Naive thymus-derived CD4-positive, alpha-beta T cell (primary cell): ENCODE data around the gene SLC25A22. TPM values are rescaled to one million over a fixed set of nuclear protein-coding genes. Genes with fewer than 3 reads are reported as not detected.

Experiments used
- ATAC-seq: fragments of 150-1000 bp; cut with Tn5 transposase; 2 replicates; pipeline ENCODE4 v1.10.0; 2021; ENCODE audit warnings: mild to moderate bottlenecking, moderate library complexity
- CTCF ChIA-PET: fragments of 350-600 bp; sonication (Branson Sonifier 250); formaldehyde crosslinking; loops from one replicate; lab custom pipeline; 2021; ENCODE audit warnings: antibody characterized with exemption; lab: Charles Lee
- POLR2A ChIA-PET: fragments of 350-600 bp; sonication (Branson Sonifier 250); formaldehyde crosslinking; loops from one replicate; lab custom pipeline; 2021; ENCODE audit warnings: antibody characterized with exemption, inconsistent platforms; lab: Charles Lee
- DNase-seq, 9 donors: peaks; one replicate each; pipeline versions ENCODE4 v3.0.0 to v3.0.0-alpha.2; 2020 to 2022; ENCODE audit warnings: mixed read lengths in 1 of 9
- H3K27ac ChIP-seq: one replicate; pipeline ENCODE4 v1.7.0; 2013; ENCODE audit warnings: mild to moderate bottlenecking, low read depth, low read length, moderate library complexity
- H3K27me3 ChIP-seq, 2 donors: one replicate each; pipeline ENCODE4 v1.7.0; 2013; ENCODE audit warnings: low read length in 2 of 2, mild to moderate bottlenecking in 2 of 2, moderate library complexity in 2 of 2; ENCODE audit not compliant: control insufficient read depth in 2 of 2, insufficient read depth in 2 of 2
- H3K36me3 ChIP-seq, 3 experiments: 1 replicate in 2 of 3; 2 replicates in 1 of 3; pipeline ENCODE4 v1.7.0; 2013; ENCODE audit warnings: low read length in 3 of 3, mild to moderate bottlenecking in 3 of 3, moderate library complexity in 1 of 3; ENCODE audit not compliant: insufficient read depth in 3 of 3, control insufficient read depth in 2 of 3
- H3K4me1 ChIP-seq, 2 donors: one replicate each; pipeline ENCODE4 v1.7.0; 2013; ENCODE audit warnings: low read length in 2 of 2, mild to moderate bottlenecking in 2 of 2, moderate library complexity in 1 of 2; ENCODE audit not compliant: control insufficient read depth in 2 of 2, insufficient read depth in 2 of 2
- H3K4me3 ChIP-seq: 2 replicates; pipeline ENCODE4 v1.7.0; 2013; ENCODE audit warnings: mild to moderate bottlenecking, low read length
- H3K9me3 ChIP-seq, 3 experiments: 1 replicate in 2 of 3; 2 replicates in 1 of 3; pipeline ENCODE4 v1.7.0; 2013; ENCODE audit warnings: low read length in 3 of 3; ENCODE audit not compliant: control insufficient read depth in 2 of 3
- H3K27ac Mint-ChIP-seq, 9 donors: one replicate each; pipeline ENCODE4 v1.8.0; 2020 to 2022; ENCODE audit warnings: mixed read lengths in 9 of 9, mild to moderate bottlenecking in 8 of 9, moderate library complexity in 5 of 9, inconsistent platforms in 2 of 9
- H3K27me3 Mint-ChIP-seq, 5 donors: one replicate each; pipeline ENCODE4 v1.8.0; 2021 to 2022; ENCODE audit warnings: mixed read lengths in 5 of 5, mild to moderate bottlenecking in 1 of 5
- H3K36me3 Mint-ChIP-seq, 5 donors: one replicate each; pipeline ENCODE4 v1.8.0; 2020 to 2022; ENCODE audit warnings: mixed read lengths in 5 of 5, mild to moderate bottlenecking in 3 of 5, inconsistent platforms in 1 of 5
- H3K4me1 Mint-ChIP-seq, 7 donors: one replicate each; pipeline ENCODE4 v1.8.0; 2020 to 2022; ENCODE audit warnings: mixed read lengths in 7 of 7, mild to moderate bottlenecking in 3 of 7, inconsistent platforms in 1 of 7
- H3K4me3 Mint-ChIP-seq, 10 donors: one replicate each; pipeline ENCODE4 v1.8.0; 2020 to 2022; ENCODE audit warnings: mild to moderate bottlenecking in 10 of 10, mixed read lengths in 10 of 10, moderate library complexity in 6 of 10, inconsistent platforms in 2 of 10
- H3K9me3 Mint-ChIP-seq, 11 donors: one replicate each; pipeline ENCODE4 v1.8.0; 2020 to 2022; ENCODE audit warnings: mixed read lengths in 11 of 11, mild to moderate bottlenecking in 4 of 11, inconsistent platforms in 1 of 11, moderate library complexity in 1 of 11
- intact Hi-C, 2 donors: fragments of 100-400 bp; cut with micrococcal nuclease; formaldehyde crosslinking; loops; one replicate each; pipeline ENCODE4 v1.15.1; 2023
- polyA plus RNA-seq, 2 donors: library from polyadenylated mRNA; unstranded; fragments of 300-500 nt; fragmentation: Illumina TruSeq; gene quantifications; one replicate each; pipeline ENCODE4 v1.2.3, GENCODE V29; 2021
- total RNA-seq, 6 experiments: library from RNA in 5 of 6; stranded (reverse) in 5 of 6; gene quantifications; 1 replicate in 5 of 6; 2 replicates in 1 of 6; pipeline ENCODE4 v1.2.3 and lab custom pipeline; 2021 to 2026

Gene SLC25A22
- total and polyA plus RNA-seq, 7 experiments from 2014 or later, result 6.4 to 58.4 (median 18.9) TPM

DNA sequence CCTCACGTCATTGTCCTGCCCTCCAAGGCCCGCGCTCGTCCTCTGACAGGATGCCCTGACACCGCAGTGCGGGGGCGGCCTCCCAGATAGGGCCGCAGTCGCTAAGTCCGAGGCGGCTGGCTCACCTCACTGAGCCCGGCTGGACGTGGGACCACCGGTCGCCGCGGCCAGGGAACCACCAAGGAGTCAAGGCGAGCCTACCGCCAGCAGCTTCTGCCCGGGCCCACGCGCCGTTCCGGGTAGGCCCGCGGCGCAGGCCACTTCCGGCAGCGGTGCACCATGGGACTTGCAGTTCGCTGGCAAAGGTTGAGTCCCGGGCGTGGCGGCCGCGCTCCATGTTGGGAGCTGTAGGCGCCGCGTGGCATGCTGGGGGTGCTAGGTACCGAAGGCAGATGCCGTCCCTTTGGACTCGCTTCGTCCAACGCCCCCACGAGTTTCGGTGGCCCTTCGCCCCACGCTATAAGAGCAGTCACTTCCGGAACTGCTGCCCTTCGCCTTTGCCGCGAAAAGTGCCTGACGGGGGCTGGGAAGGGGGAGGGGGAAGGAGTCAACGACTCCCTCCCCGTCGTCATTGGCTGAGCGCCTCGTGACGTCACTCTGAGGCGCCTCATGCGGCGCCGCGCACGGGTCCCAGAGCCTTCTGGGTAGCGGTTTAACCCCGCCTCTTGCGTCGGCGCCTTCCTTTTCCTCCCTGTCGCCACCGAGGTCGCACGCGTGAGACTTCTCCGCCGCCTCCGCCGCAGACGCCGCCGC, 11.4 kb upstream of the SLC25A22 start, which contains the start of gene RPLP2:
Gene RPLP2 (plus strand): TSS at position 681 of the 753 bp plus-strand sequence. CDS start 268 bp downstream, outside the sequence.
- Mint-ChIP-seq H3K27ac (peak within 1 kb of the TSS; percentile 91 to 99 (median 97)), H3K36me3 (peaks cover 0 to 16% (median 0%) of the 10 kb centered on the region in 5 donors), H3K27me3 (no peaks in the 10 kb centered on the region), H3K4me1 (peaks cover 8 to 51% (median 32%) of the 10 kb centered on the region in 7 donors), H3K4me3 (peak within 1 kb of the TSS; percentile 88 to 96 (median 95)), H3K9me3 (peaks cover 0 to 3% (median 0%) of the 10 kb centered on the region in 11 donors)
- intact Hi-C loops, result loop anchor here (1.0 to 2.0 kb wide), 11 partner anchors 10 to 1591 kb away; partner anchors contain the start of genes PHRF1 (in 2 of the 2), GATD1 (in 1 of the 2), POLR2L (in 1 of the 2) and RNH1 (in 1 of the 2)
- DNase-seq (peak; percentile 95 to 99 (median 98)), ATAC-seq (peak; percentile 90)
- Histone ChIP-seq H3K27me3 (no peaks in the 10 kb centered on the region), H3K27ac (peak within 1 kb of the TSS; percentile 96), H3K9me3 (no peaks in the 10 kb centered on the region), H3K4me1 (peaks cover 24 to 26% of the 10 kb centered on the region in 2 donors), H3K36me3 (peaks cover 10 to 33% (median 12%) of the 10 kb centered on the region in 3 experiments), H3K4me3 (peak within 1 kb of the TSS; percentile 96)
- POLR2A ChIA-PET, result interaction anchor here (0.6 to 2.2 kb wide), 14 partner anchors 9 to 572 kb away, joined by 3 to 51 read pairs (median 4); partner anchors contain the start of genes DEAF1, PNPLA2, SLC25A22 and TMEM80
- CTCF ChIA-PET, result interaction anchor here (0.6 kb wide), 1 partner anchor 64 kb away, joined by 4 read pairs; no protein-coding TSS in a partner anchor

DNA sequence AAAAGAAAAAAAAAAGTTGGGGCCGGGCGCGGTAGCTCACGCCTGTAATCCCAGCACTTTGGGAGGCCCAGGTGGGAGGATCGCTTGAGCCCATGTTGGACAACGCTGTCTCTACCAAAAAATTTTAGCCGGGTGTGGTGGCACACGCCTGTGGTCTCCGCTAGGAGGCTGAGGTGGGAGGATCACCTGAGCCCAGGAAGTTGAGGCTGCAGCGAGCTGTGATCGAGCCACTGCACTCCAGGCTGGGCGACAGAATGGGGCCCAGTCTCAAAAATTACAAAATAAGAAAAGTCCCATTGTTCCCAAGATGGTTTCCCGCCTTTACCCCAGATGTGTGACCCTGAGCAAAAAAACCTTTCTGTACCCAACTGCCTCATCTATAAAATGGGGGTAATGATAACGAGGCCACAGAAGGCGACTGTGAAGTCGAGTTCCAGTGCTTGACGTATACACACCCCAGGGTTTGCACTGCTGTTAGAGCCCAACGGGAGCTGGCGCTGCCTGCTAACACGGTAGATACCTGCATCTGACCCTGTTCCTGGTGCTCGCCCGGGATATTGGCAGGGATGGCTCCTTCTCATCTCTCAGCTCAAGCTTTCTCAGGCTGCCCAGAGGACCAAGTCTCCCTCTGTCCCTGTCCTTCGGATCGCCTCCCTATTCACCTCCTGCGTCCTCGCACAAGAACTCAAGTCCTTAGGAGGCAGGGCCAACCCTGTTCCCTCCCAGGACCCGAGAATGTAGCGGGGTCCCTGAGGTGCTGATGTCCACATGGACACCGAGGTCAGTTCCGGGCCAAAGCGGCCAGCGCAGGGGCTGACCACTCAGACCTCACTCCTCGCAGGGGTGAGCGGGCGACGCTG, 10.6 kb upstream of the SLC25A22 start:
- H3K4me1 ChIP-seq, result peaks cover 32 to 33% of the 10 kb centered on the region in 2 donors
- Mint-ChIP-seq H3K27ac (peak overlapping the region; percentile 91 to 99 (median 97)), H3K4me3 (peak overlapping the region; percentile 88 to 96 (median 95)), H3K27me3 (no peaks in the 10 kb centered on the region), H3K4me1 (peaks cover 8 to 53% (median 38%) of the 10 kb centered on the region in 7 donors), H3K9me3 (peaks cover 0 to 3% (median 0%) of the 10 kb centered on the region in 11 donors), H3K36me3 (peaks cover 0 to 16% (median 0%) of the 10 kb centered on the region in 5 donors)
- no peaks in the 10 kb centered on the region for H3K9me3 ChIP-seq
- no peaks in the 10 kb centered on the region for H3K27me3 ChIP-seq
- ATAC-seq, result no peak
- CTCF ChIA-PET, result no interaction called here
- DNase-seq, result peak in 1 of 9 donors; percentile 46
- peak overlapping the region; percentile 96 for H3K27ac ChIP-seq
- POLR2A ChIA-PET, result interaction anchor here (0.7 to 2.2 kb wide), 15 partner anchors 10 to 571 kb away, joined by 3 to 51 read pairs (median 4); partner anchors contain the start of genes DEAF1, PNPLA2, SLC25A22 and TMEM80
- H3K36me3 ChIP-seq, result peaks cover 10 to 28% (median 12%) of the 10 kb centered on the region in 3 experiments
- peak overlapping the region; percentile 96 for H3K4me3 ChIP-seq
- intact Hi-C loops, result loop anchor here (1.0 to 2.0 kb wide), 11 partner anchors 11 to 1592 kb away; partner anchors contain the start of genes PHRF1 (in 2 of the 2), GATD1 (in 1 of the 2), POLR2L (in 1 of the 2) and RNH1 (in 1 of the 2)

DNA sequence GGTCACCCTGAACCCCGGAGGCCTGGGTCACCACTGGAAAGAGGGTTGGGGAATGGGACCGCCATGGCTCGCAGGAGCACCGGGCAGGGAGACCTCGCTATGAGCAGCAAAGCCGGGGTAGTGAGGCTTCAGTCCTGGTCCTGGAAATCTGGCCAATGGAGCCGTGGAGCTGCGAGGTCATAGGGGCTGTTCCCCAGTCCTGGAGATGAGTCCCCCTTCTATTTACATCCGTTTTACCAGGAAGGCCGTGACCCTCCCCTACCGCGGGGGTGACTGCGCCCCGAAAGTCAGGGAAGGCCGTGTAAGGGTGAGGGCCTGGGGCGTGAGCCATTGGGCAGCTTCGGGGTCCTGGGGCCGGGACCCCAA, 6.5 kb upstream of the SLC25A22 start:
- peaks cover 0 to 26% (median 20%) of the 10 kb centered on the region in 7 donors for H3K4me1 Mint-ChIP-seq
- H3K36me3 ChIP-seq, result peaks cover 0 to 34% (median 5%) of the 10 kb centered on the region in 3 experiments
- peaks cover 0 to 5% (median 0%) of the 10 kb centered on the region in 5 donors for H3K36me3 Mint-ChIP-seq
- peaks cover 0 to 2% (median 0%) of the 10 kb centered on the region in 11 donors for H3K9me3 Mint-ChIP-seq
- CTCF ChIA-PET, result interaction anchor here (0.9 kb wide), 1 partner anchor 12 kb away, joined by 3 read pairs; no protein-coding TSS in a partner anchor
- H3K9me3 ChIP-seq, result no peaks in the 10 kb centered on the region
- H3K4me3 ChIP-seq, result peak overlapping the region; percentile 66
- H3K27me3 Mint-ChIP-seq, result no peaks in the 10 kb centered on the region
- ATAC-seq (no peak), DNase-seq (no peak)
- peak overlapping the region; percentile 69 to 88 (median 78) for H3K4me3 Mint-ChIP-seq
- no peaks in the 10 kb centered on the region for H3K27me3 ChIP-seq
- H3K4me1 ChIP-seq, result peaks cover 15 to 17% of the 10 kb centered on the region in 2 donors
- peak overlapping the region; percentile 91 for H3K27ac ChIP-seq
- intact Hi-C loops, result loop anchor here in 1 of 2 donors (2.0 kb wide), 1 partner anchor 110 kb away; the partner anchor contains the start of genes DEAF1 and TMEM80
- POLR2A ChIA-PET, result interaction anchor here (1.0 to 8.5 kb wide), 7 partner anchors 8 to 298 kb away, joined by 3 to 66 read pairs (median 5); partner anchors contain the start of genes PNPLA2, POLR2L, RNH1 and TSPAN4
- peak overlapping the region in 7 of 9 donors; percentile 43 to 84 (median 66) for H3K27ac Mint-ChIP-seq

DNA sequence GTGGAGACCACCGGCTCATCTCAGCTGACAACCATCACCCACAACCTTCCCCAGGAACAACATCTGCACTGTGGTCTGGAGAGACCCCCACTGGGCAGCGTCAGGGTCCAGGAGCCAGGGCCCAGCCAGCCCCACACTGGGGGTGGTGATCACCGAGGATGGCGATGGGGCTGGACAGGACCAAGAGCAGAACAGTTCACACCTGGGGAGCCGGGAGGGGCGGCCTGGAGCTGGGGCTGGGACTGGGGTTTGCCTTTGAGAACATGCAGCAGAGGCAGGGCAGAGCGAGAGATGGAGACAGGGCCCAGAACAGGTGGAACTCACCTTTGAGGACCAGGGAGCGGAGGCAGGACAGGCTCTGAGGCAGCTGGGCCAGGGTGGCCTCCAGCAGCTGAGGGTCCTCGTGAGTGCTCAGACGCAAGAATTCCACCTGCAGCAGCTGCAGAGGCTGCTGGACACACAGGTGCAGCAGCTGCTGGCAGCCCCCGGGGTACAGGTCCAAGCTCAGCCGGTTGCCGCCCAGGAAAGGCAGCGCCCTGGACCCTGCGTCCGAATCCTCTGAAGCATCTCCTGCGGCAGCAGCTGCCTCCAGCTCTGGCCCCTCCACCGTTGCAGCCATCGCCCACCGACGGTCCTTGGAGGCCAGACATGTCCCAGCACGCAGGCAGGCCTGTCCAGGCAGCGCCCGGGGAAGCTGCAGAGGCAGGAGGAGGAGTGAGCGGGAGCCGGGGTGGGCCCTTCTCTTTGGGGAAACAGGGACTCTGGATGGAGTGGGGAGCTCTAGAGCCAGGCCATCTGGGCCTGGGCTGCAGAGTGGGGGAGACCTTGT, 5.9 kb upstream of the SLC25A22 start:
- peaks cover 0 to 2% (median 0%) of the 10 kb centered on the region in 11 donors for H3K9me3 Mint-ChIP-seq
- peaks cover 0 to 5% (median 0%) of the 10 kb centered on the region in 5 donors for H3K36me3 Mint-ChIP-seq
- peak overlapping the region; percentile 69 to 88 (median 78) for H3K4me3 Mint-ChIP-seq
- H3K4me1 ChIP-seq, result peaks cover 15 to 17% of the 10 kb centered on the region in 2 donors
- H3K9me3 ChIP-seq, result no peaks in the 10 kb centered on the region
- H3K4me1 Mint-ChIP-seq, result peaks cover 0 to 25% (median 18%) of the 10 kb centered on the region in 7 donors
- H3K36me3 ChIP-seq, result peaks cover 0 to 32% (median 5%) of the 10 kb centered on the region in 3 experiments
- no peaks in the 10 kb centered on the region for H3K27me3 ChIP-seq
- peak overlapping the region; percentile 66 for H3K4me3 ChIP-seq
- CTCF ChIA-PET, result interaction anchor here (0.9 kb wide), 1 partner anchor 13 kb away, joined by 3 read pairs; no protein-coding TSS in a partner anchor
- POLR2A ChIA-PET, result interaction anchor here (0.5 to 8.5 kb wide), 9 partner anchors 8 to 392 kb away, joined by 3 to 66 read pairs (median 4); partner anchors contain the start of genes PNPLA2, POLR2L, RNH1 and TSPAN4
- peak overlapping the region in 4 of 9 donors; percentile 46 to 84 (median 72) for H3K27ac Mint-ChIP-seq
- DNase-seq, result no peak
- H3K27ac ChIP-seq, result peak overlapping the region; percentile 91
- intact Hi-C loops, result loop anchor here in 1 of 2 donors (2.0 kb wide), 1 partner anchor 109 kb away; the partner anchor contains the start of genes DEAF1 and TMEM80
- no peaks in the 10 kb centered on the region for H3K27me3 Mint-ChIP-seq
- no peak for ATAC-seq

DNA sequence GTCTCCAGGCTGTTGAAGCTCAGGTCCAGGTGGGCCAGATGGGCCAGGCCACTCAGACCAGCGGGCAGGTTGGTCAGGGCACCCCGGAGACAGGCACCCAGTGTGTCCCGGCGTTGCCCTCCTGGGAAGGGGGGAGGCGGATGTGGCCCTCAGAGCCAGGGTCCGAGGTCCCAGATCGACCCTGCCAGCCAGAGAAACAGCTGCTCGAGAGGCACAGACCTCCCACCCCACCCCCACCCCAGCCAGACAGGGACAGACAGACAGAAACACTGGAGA, 5.3 kb upstream of the SLC25A22 start:
- H3K27ac ChIP-seq, result no peak overlapping the region
- ATAC-seq (no peak), DNase-seq (no peak)
- H3K27ac Mint-ChIP-seq, result peak overlapping the region in 1 of 9 donors; percentile 32
- POLR2A ChIA-PET, result interaction anchor here (0.5 to 8.5 kb wide), 6 partner anchors 9 to 391 kb away, joined by 3 to 66 read pairs (median 4); partner anchors contain the start of genes PNPLA2, POLR2L and TSPAN4
- H3K4me3 ChIP-seq, result no peak overlapping the region
- no peaks in the 10 kb centered on the region for H3K27me3 Mint-ChIP-seq
- H3K4me1 Mint-ChIP-seq, result peaks cover 0 to 19% (median 13%) of the 10 kb centered on the region in 7 donors
- CTCF ChIA-PET, result no interaction called here
- peak overlapping the region in 5 of 10 donors; percentile 4 to 88 (median 87) for H3K4me3 Mint-ChIP-seq
- intact Hi-C loops, result no loop called here
- H3K9me3 ChIP-seq, result no peaks in the 10 kb centered on the region
- peaks cover 0 to 2% (median 0%) of the 10 kb centered on the region in 11 donors for H3K9me3 Mint-ChIP-seq
- H3K27me3 ChIP-seq, result no peaks in the 10 kb centered on the region
- peaks cover 9 to 19% of the 10 kb centered on the region in 2 donors for H3K4me1 ChIP-seq
- peaks cover 0 to 5% (median 0%) of the 10 kb centered on the region in 5 donors for H3K36me3 Mint-ChIP-seq
- peaks cover 0 to 32% (median 5%) of the 10 kb centered on the region in 3 experiments for H3K36me3 ChIP-seq
